Raji (cell line): ENCODE measurements around the gene FABP3.

Source experiments
- POLR2A ChIP-seq: IDR thresholded peaks from 2 replicates; pipeline ENCODE4 v1.6.1; 2011; ENCODE audit warnings: low read depth, low read length, control low read depth; ENCODE audit not compliant: insufficient read depth

FABP3 gene

DNA sequence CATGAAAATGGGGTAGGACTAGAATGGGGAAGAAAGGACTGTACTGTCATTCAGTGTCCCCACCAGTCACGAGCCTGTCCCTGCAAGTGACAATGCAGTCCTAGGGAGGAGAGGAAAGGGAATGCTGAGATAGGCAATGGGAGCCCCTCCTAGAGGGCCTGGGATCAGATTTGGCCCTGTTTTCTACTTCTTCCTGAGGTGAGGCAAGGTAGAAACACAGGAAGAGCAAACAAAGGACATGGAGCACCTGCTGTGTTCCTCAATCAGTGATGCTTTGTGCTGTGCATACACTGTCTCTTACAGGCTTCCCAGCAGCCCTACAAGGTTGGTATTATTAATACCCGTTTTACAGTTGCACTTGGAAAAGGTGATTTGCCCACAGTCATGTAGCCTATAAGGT, 6.1 kb downstream of the FABP3 start:
- TF ChIP-seq POLR2A: no peak

GRCh38 chr1:31364561-31365250, 8.2 kb downstream of the FABP3 start:
- no peak for TF ChIP-seq POLR2A

DNA sequence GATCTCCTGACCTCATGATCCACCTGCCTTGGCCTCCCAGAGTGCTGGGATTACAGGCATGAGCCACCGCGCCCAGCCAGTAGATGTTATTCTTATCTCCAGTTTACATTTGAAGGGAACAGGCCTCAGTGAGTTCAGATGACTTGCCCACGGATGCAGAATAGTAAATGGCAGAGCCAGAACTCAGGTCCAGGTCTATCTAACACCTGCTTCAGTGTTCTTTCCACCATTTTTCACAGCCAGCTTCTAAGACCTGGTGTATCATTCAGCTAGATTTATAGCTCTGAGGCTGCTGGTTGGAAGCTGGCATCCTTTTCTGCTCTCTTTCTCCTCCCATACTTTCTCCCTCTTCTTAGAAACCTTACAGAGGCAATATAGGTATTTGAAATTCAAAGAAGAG, 10.8 kb downstream of the FABP3 start:
- TF ChIP-seq POLR2A: no peak

- TF ChIP-seq POLR2A: no peak
Observed at GRCh38 chr1:31361607-31362006, 11.3 kb downstream of the FABP3 start.

GRCh38 chr1:31356427-31356826, 16.4 kb downstream of the FABP3 start:
- TF ChIP-seq POLR2A: no peak

DNA sequence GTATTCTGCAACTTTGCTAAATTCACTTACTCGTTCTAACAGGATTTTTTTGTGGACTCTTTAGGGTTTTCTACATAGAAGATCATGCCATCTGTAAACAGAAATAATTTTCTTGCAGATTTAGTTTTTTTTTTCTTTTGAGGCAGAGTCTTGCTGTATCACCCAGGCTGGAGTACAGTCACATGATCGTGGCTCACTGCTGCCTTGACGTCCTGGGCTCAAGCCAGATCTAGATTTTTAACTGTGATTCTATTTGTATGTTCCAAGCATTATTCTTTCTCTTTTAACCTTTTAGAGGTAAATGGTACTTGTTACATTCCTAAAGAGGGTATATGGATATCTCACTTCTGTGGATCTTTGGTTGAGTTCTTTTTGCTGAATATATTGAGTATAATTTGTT, 18.6 kb downstream of the FABP3 start:
- TF ChIP-seq POLR2A: no peak

DNA sequence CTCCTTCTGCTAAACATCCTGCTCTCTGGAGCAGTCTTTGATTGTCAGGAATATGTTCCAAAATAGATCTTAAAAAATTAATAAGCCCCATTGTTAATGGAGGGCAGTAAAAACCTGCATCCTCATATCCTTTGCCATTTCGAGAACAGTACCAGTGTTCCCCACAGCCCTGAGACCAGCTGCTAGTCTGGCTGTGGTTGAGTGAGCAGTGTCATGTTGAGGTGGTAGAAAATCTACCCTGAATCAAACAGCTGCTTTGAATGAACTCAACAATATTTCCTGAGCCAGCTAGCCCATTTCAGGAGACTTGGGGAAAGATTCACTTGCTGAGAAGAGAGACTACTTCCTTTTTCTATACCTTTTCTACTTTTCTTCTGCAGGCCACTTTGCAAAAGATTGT, 24.4 kb downstream of the FABP3 start:
- no peak for TF ChIP-seq POLR2A

DNA sequence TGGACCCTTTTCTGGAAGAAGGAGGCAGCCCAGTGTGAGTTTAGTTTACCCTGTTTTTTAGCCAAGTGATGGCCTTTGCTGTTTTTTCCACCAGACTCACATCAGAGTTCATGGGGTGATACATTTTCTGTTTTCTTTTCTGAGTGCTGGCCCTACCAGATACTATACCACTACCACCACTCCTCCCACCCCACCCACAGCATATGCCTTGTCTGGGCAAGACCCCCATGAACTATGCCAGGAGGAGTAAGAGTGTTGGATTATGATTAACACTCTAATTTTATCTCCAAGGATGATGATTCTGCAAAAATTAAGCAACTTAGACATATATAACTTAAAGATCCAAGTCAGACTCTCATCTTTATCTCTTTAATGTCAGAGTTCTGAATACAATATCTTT, 26.1 kb downstream of the FABP3 start:
- TF ChIP-seq POLR2A: no peak

DNA sequence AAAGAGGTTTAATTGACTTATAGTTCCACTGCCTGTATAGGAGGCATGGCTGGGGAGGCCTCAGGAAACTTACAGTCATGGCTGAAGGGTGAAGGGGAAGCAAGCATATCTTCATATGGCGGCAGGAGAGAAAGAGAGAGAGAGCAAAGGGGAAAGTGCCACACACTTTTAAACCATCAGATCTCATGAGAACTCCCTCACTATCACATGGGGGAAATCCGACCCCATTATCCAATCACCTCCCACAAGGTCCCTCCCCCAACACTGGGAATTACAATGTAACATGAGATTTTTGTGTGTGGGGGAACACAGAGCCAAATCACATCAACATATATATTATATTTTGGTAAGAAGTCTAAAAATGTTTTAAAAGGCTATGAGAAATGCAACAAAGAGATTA, 27.2 kb downstream of the FABP3 start:
- TF ChIP-seq POLR2A: no peak

- TF ChIP-seq POLR2A: no peak
Observed at GRCh38 chr1:31344503-31344902, 28.4 kb downstream of the FABP3 start.

DNA sequence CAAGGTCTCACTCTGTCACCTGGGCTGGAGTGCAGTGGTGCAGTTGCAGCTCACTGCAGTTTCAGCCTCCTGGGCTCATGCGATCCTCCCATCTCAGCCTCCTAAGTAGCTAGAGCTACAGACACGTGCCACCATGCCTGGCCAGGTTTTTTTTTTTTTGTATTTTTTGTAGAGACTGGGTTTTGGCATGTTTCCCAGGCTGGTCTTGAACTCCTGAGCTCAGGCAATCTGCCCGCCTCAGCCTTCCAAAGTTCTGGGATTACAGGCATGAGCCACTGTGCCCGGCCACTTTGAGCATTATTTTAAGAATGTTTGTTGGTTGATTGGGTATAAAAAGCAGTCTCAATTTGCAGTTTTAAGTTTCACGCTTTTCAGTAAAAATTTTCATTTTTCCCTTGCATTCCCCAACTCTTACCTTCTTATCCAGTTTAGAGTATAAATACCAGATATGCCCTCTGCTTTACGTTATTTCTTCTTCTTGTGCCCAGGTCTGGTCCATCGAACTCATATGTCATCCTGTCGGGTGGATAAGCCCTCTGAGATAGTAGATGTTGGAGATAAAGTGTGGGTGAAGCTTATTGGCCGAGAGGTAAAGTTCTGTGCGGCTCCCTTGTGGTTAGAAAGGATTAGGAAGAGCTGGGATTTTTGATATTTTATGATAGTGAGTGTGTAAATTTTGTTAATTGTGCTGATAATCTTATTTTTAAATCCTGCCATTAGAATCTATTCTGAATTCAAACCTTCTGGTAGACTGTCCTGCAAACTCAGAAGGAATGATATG, 36.0 kb downstream of the FABP3 start:
- no peak for TF ChIP-seq POLR2A

DNA sequence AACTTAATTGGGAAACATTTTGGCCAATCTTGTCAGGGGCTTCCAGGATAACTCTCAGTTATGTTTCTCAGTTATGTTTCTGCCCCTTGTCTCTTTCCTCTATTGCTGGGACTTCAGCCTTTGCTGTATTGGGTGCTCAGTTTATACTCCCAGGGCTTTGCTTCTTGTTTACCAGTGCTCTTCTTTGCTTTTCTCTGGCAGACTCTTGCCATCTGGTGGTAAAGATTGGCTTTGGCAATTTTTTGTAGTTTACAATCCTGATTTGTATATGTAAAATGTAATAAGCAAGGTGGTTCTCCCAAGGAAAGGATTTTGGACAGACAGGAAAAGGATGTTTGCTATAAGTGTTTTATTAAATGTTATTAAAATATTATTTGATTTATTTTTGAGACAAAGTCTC, 37.9 kb downstream of the FABP3 start:
- TF ChIP-seq POLR2A: no peak

GRCh38 chr1:31327381-31327780, 45.5 kb downstream of the FABP3 start:
- TF ChIP-seq POLR2A: no peak

DNA sequence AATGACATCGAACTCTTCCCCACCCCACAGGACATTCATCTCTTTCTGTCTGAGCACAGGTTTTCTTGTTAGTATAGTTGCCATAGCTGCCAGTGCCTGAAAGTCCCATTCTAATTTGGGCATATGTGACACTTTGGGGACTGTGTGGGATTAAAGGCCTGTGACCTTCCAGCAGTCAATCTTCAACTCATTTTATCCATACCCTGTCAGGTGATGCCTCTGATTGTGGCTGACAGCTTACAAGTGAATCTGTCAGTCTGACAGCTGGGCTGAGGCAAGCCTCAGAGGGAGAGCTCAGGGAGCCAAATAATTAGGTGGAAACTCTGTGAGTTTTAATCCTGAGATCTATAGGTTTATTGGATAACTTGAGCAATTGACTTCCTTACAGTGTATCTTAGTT, 46.4 kb downstream of the FABP3 start:
- no peak for TF ChIP-seq POLR2A

GRCh38 chr1:31324992-31325391, 47.9 kb downstream of the FABP3 start:
- no peak for TF ChIP-seq POLR2A

DNA sequence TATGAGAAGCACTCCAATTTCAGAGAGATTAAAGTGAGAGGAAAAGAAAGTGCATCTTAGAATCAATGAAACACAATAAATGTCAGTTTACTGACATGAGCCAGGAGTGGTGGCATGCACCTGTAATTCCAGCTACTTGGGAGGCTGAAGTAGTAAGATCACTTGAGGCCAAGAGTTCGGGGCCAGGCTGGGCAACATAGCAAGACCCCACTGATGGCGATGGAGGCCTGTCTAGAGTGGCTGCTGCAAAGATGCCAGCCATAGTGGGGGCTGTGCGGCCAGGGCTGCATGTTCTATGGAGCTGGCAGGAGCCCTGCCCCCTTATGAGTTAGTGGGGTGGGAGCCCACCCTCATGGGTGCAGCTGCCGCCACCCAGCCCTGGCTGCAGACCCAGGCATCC, 48.8 kb downstream of the FABP3 start:
- TF ChIP-seq POLR2A: no peak

GRCh38 chr1:31318146-31318545, 54.7 kb downstream of the FABP3 start:
- TF ChIP-seq POLR2A: no peak
